Middle frontal gyrus (tissue), 1 donor: ENCODE measurements around the gene FGF3.

Experiments
- DNase-seq: peaks from one replicate; pipeline ENCODE4 v3.0.0-alpha.2; 2015; ENCODE audit warnings: low spot score; ENCODE audit errors: extremely low spot score

Gene FGF3

DNA sequence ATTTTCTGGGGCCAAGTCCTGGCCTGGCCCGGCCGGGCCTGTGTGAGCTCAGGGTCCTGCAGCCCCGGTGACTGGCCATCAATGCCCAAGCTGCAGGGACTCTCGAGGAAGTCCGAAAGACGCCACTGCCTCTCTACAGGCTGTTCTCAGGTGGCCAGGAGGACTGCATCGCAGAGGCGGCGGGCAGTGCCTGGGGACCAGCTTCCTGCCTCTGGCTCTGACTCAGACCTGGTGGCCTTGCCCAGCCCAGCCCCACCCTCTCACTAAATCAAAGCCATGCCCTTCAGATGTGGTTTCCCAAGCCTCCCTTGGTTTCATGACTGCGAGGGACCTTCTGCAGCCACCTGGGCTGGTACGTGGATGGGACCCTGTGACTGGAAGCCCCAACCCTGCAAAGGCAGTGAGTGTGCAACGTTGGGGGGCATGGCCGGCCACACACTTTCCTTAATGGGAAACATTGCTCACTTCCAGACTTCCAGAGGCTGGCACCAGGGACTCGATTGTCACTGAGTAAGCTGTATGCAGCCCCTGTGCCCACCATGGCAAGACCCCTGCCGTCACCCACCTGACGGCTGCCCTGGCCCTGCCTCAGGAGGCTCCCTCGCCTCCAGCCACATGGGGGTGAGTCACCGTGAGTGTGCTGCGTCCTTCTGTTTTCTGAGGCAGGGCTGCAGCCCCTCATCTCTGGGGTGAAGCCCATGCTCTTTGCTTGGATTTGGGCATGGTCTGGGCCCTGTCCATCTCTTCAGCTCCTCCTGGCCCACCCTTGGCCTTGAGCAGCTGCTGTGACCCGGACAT, 6.0 kb upstream of the FGF3 start:
- no peak for DNase-seq

- DNase-seq = no peak
Measured at GRCh38 chr11:69823641-69824265, 4.5 kb upstream of the FGF3 start.

DNA sequence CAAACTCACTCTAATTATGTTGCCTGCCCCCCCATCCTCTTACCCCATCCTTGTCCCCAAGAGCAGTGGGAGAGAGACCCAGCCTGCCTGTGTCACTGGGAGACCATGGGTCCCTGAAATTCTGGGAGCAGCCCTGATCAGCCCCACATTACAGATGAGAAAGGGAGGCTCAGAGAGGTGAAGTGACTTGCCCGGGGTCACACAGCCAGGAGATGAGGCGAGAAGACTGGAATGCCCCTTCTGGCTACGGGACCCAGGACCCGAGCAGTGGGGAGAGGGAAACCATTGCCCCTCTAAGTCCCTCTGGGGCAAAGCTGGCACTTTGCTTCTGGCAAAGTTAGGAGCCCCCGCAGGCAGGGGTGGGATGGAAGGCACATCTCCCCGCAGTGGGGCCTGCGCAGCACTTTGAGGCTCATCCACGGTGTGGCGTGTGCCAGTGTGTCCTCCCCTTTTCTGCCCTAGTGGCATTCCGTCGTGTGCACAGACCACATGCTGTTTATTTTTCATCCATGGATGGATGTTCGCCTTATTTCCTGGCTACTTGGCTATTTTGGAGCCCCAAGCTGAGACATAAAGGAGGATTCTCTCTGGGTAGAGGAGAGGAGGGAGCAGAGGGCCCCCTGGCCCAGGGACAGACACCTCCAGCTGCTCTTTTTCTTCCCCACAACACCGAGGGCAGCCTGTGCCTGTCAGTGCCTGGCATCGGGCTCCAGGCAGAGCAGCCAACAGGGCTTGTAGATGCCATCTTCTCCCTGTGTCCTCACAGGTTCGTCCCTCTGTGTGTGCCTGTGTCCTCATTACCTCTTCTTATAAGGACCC, 3.7 kb upstream of the FGF3 start:
- no peak for DNase-seq

GRCh38 chr11:69821511-69822040, 2.4 kb upstream of the FGF3 start:
- no peak for DNase-seq

DNA sequence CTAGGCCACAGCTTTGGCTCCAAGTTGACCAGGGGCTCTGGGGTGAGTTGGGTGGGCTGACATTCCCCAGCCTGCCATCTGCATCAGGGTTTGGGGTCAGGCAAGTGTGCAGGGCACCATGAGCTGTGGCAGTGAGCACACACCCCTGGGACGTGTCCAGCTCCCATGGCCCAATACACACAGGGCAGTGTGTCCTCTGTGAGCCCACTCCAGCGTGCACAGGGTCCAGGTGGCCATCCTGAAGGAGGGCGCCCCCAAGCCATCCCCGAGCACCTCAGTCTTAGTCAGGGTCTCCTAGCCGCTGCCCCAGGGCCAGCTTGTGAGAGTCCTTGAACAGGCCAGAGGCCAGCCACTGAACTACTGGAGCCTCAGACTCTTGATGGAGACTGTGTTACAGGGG, 1.2 kb upstream of the FGF3 start:
- no peak for DNase-seq

- no peak for DNase-seq
Measured at GRCh38 chr11:69819541-69820070, 390 bp upstream of the FGF3 start.

DNA sequence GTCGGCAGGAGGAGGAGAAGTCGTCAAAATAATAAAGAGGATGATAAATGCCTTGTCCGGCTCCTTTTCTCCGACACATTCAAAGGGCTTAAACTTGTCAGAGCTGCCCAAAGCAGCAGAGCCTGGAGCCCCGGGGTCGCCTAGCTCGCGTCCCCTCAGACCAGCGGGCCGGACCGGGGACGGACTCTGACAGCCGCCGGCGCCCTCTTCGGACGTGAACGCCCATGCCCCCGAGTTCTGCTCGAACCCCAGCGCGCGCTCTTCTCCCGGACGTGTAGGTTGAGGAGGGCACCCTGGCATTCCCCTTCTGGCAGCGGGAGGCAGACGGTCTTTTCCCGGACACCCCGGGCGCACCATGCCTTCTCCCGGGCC, 999 bp downstream of the FGF3 start:
- DNase-seq = no peak

GRCh38 chr11:69817265-69818230, 1.7 kb downstream of the FGF3 start:
- no peak for DNase-seq

GRCh38 chr11:69816671-69817070, 2.5 kb downstream of the FGF3 start:
- no peak for DNase-seq

- no peak for DNase-seq
Measured at GRCh38 chr11:69815973-69816372, 3.2 kb downstream of the FGF3 start.

GRCh38 chr11:69814902-69815301, 4.3 kb downstream of the FGF3 start:
- DNase-seq = no peak

- DNase-seq = no peak
Measured at GRCh38 chr11:69814411-69814810, 4.8 kb downstream of the FGF3 start.

- no peak for DNase-seq
Measured at GRCh38 chr11:69813839-69814238, 5.4 kb downstream of the FGF3 start.

DNA sequence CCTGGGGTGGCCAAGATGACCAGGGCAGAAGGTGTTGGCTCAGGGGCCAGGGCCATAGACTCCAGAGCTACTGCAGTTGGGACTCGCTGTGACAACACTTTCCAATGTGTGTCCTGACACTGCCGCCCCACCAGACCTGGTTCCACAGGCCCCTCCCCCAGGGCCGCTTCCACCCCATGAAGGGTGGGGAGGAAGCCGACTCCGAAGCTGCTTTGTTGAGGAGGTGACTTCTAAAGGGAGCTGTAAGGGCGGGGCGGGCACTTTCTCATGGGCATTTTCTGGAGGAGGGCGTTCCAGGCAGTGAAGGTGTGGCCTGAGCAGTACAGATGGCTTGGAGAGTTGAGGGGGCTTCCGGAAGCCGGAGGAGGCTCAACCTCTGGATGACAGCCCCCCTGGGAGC, 6.3 kb downstream of the FGF3 start:
- DNase-seq = no peak

- DNase-seq = no peak
Measured at GRCh38 chr11:69812256-69812655, 7.0 kb downstream of the FGF3 start.

GRCh38 chr11:69811431-69811830, 7.8 kb downstream of the FGF3 start:
- DNase-seq = no peak

GRCh38 chr11:69810289-69811118, 8.7 kb downstream of the FGF3 start:
- DNase-seq = no peak

DNA sequence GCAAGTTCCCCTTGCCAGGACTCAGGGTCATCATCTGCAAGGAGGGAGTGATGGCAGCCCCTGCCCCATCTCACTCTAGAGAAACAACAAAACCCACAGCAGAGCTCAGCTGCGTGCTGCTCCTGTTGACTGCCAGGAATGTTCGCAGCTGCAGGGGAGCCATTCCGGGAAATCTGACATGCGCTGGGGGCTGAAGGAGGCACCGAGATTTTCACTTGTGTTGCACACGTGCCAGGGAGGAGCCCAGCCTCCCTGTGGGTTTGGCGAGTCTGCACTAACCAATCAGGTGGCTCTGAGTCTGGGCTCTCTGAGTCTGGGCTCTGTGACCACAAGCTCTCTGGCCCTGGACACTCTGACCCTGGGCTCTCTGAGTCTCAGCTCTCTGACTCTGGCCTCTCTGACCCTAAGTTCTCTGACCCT, 10.5 kb downstream of the FGF3 start:
- DNase-seq = no peak

DNA sequence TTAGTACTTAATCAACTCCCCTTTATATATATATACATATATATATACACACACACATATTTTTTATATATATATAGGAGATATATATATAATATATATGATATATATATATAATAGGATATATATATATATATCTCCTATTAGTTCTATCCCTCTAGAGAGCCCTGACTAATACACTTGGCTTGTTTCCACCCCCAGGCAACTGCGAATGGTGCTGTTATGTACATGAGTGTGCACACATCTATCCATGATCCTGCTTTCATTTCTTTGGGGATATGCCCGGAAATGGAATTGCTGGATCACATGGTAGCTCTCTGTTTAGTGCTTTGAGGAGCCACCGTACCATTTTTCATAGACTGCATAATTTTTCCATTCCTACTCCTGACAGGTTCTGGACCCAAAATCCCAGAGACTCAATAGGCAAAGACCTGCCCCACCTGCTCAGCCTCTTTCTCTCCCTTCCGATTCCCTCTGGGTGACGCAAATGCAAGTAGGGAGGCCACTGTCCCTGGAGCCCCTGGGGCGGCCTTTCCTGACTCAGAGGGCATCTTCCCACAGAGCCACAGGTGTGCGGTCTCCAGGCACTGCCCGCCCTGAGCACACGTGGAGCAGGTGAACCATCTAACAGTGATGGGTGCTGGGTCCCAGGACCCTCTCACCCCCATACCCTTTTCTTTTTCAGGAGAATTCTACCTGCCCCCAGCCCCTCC, 12.0 kb downstream of the FGF3 start:
- DNase-seq = no peak
